ENCODE results near the gene DAZ1. TPM values are rescaled to one million over a fixed set of nuclear protein-coding genes. Genes with fewer than 3 reads are reported as not detected.
"Not testable (repeated sequence)": the region's sequence is repeated elsewhere in the genome, so short reads cannot be mapped to it uniquely, and the experiment has no call there.

The DAZ1 gene
- total RNA-seq: not detected in 2 replicates

GRCh38 chrY:23198908-23199307 lies at the start of gene DAZ1:
DAZ1 (minus strand) TSS chrY:23199008; CDS start chrY:23198800, 208 bp downstream.
- DNase-seq (ENCODE audit: extremely low read depth, low read depth, low spot score): not testable (repeated sequence)

DNA sequence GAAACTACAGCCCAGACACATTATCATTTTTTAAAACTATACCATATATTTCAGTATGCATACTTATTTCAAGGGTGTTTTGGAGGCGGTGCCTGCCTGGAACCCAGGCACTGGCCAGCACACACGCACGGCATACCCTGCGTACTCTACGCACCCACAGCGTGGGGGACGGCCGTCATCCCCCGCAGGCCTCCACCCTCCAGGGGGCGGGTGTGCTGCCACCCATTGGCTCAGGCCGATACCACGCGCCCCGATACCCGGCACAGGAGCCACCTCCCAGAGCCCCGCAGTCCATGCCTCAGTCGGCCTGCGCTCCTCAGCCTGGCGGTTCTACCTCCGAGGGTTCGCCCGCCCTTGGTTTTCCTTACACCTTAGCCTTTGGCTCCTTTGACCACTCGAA lies 20.4 kb upstream of the DAZ1 start, which contains the start of gene DAZ2:
TSS of gene DAZ2 (plus strand) at position 301 of the 400 bp plus-strand sequence. CDS start 208 bp downstream, outside the sequence.
- not testable (repeated sequence) for DNase-seq (ENCODE audit: extremely low read depth, low read depth, low spot score)

GRCh38 chrY:23210681-23211080 lies 11.9 kb upstream of the DAZ1 start:
- not testable (repeated sequence) for DNase-seq (ENCODE audit: extremely low read depth, low read depth, low spot score)

DNA sequence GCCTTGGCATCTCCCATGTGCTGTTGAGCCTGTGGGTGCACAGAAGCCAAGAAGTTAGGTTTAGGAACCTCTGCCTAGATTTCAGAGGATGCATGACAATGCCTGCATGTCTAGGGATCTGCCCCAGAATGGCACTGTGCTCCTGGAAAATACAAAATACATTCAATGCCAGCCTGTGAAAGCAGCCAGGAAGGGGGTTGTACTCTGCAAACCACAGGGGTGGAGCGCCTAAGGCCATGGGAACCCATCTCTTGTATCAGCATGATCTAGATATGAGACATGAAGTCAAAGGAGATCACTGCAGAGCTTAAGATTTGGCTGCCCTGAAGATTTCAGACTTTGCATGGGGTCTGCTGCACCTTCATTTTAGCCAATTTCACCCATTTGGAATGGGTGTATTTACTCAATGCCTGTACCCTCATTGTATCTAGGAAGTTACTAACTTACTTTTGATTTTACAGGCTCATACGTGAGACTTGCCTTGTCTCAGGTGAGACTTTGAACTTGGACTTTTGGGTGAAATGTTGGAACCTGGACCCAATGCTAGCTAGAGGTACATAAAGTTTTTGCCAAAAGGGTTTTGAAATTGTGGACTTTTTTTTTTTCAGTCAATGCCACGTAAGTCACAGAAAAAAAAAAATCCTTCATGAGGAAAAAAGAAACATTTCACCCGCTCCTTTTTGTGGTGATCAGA lies 11.1 kb upstream of the DAZ1 start:
- DNase-seq (ENCODE audit: extremely low read depth, low read depth, low spot score): not testable (repeated sequence)

- not testable (repeated sequence) for DNase-seq (ENCODE audit: extremely low read depth, low read depth, low spot score)
These were observed 8.6 kb upstream of the DAZ1 start for GRCh38 chrY:23207455-23207854.

Other genes with a start within 250 kb of the DAZ1 start
- not detected in 2 replicates for gene BPY2, start 214.7 kb downstream of the DAZ1 start, total RNA-seq
- gene DAZ2, start 20.5 kb upstream of the DAZ1 start, total RNA-seq: not detected in 2 replicates